Activated CD4-positive, CD25-positive, alpha-beta regulatory T cell treated with anti-CD3 and anti-CD28 coated beads, Interleukin-2, amount 50 U/mL, for 72 hours (primary cell): ENCODE data around the gene YEATS2.

Experiments used
- DNase-seq: peaks from one replicate; pipeline ENCODE4 v3.0.0; 2021

The YEATS2 gene

DNA sequence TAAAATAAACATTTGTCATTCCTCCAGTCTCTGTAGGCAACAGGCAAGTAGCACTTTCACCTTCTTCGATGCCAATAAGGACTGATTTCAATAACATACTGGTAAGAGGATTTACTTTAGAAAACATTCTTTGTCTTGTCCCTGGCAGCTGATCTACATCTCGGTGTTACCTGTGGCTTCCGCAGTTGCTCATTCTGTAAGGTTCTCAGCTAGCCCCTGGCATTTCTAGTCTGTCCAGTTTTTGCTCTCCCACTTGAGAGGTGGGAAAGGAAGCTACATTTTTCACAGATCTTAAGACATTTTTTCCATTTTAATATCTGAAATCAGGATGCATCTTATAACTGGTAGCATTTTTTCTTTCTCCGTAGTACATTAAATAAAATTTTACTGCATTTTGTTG, 147.5 kb downstream of the YEATS2 start:
- DNase-seq: no peak

- no peak for DNase-seq
Observed at GRCh38 chr3:183845608-183846288, 148.2 kb downstream of the YEATS2 start.

DNA sequence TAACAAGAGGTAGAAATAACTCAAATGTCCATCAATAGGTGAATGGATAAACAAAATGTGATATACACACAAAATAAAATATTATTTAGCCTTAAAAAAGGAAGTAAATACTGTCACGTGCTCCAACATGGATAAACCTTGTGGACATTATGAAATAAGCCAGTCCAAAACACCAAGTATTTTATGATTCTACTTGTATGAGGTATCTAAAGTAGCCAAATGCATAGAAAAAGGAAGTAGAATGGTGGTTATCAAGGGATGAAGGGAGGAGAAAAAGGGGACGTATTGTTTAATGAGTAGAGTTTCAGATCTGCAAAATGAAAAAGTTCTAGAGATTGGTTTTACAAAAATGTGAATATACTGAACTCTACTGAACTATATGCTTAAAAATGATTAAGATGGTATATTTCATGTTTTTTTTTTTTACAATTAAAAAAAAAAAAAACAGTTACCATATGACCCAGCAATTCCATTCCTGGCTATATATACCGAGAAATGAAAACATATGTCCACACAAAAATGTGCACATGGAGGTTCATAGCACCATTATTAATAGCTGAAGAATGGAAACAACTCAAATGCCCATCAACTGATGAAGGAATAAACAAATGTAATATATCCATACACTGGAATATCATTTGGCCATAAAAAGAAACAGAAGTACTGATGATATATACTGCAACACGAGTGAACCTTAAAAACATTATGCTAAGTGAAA, 156.9 kb downstream of the YEATS2 start:
- no peak for DNase-seq

DNA sequence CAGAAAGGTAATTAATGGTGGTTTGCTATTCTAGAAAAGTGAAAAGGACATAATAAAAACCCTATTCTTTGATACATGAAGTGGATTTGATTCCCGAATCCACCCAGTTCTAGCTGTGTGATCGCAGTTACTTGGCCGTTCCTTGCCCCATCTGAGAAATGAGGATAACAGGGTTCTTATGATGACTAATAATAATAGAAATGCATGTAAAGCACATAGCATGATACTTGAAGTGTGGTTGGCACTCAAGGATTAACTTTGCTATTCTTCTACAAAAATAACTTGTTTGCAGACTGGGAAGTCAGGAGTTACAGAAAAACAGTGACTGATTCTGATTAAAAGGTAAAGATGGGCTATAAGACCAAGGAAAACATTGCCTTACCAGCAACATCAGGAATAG, 160.3 kb downstream of the YEATS2 start:
- no peak for DNase-seq
